GM10266 (cell line): Measurements from ENCODE around the gene MAP4K4.
A peak's percentile ranks its signal among the peaks of the same experiment; 100 is the strongest.
"Not testable (repeated sequence)": the region's sequence is repeated elsewhere in the genome, so short reads cannot be mapped to it uniquely, and the experiment has no call there.

Source experiments
- DNase-seq: peaks from one replicate; pipeline ENCODE4 v3.0.0; 2012; ENCODE audit errors: extremely low spot score
- CTCF ChIP-seq: IDR thresholded peaks from 2 replicates; pipeline ENCODE4 v1.5.1; 2012; ENCODE audit warnings: mild to moderate bottlenecking, low read depth; ENCODE audit not compliant: control insufficient read depth, insufficient read depth; ENCODE audit errors: missing control alignments

Gene MAP4K4

GRCh38 chr2:101770726-101771125 is 73.2 kb downstream of the MAP4K4 start:
- peak; percentile 50 for DNase-seq
- TF ChIP-seq CTCF = peak; percentile 66

GRCh38 chr2:101771227-101771902 is 73.9 kb downstream of the MAP4K4 start:
- no peak for TF ChIP-seq CTCF
- DNase-seq = no peak

GRCh38 chr2:101771910-101772321 is 74.4 kb downstream of the MAP4K4 start:
- no peak for TF ChIP-seq CTCF
- DNase-seq = no peak

GRCh38 chr2:101773137-101773536 is 75.6 kb downstream of the MAP4K4 start:
- no peak for TF ChIP-seq CTCF
- no peak for DNase-seq

GRCh38 chr2:101773961-101774360 is 76.5 kb downstream of the MAP4K4 start:
- not testable (repeated sequence) for DNase-seq

- no peak for DNase-seq
- TF ChIP-seq CTCF = no peak
Measured at GRCh38 chr2:101775092-101775491, 77.6 kb downstream of the MAP4K4 start.

GRCh38 chr2:101775636-101776035 is 78.1 kb downstream of the MAP4K4 start:
- TF ChIP-seq CTCF = no peak
- DNase-seq = no peak

- DNase-seq = no peak
- TF ChIP-seq CTCF = no peak
Measured at GRCh38 chr2:101776172-101777043, 78.9 kb downstream of the MAP4K4 start.
